NT2/D1 (cell line): ENCODE results near the gene CGNL1.

Source experiments
- DNase-seq: peaks from one replicate; pipeline ENCODE4 v3.0.0-alpha.2; 2011; ENCODE audit warnings: low read depth, low spot score
- H3K27me3 ChIP-seq: 2 replicates; pipeline ENCODE4 v1.6.0; 2011; ENCODE audit warnings: mild to moderate bottlenecking; ENCODE audit not compliant: insufficient read length, insufficient read depth
- H3K36me3 ChIP-seq: 2 replicates; pipeline ENCODE4 v1.6.1; 2011; ENCODE audit warnings: mild to moderate bottlenecking, low read length, mixed read lengths; ENCODE audit not compliant: insufficient read depth, insufficient read length
- H3K4me1 ChIP-seq: 2 replicates; pipeline ENCODE4 v1.5.1; 2011; ENCODE audit not compliant: insufficient read depth, insufficient read length
- H3K4me3 ChIP-seq: 2 replicates; pipeline ENCODE4 v1.5.1; 2011; ENCODE audit warnings: low read depth; ENCODE audit not compliant: insufficient read length
- H3K9ac ChIP-seq: 2 replicates; pipeline ENCODE4 v1.6.0; 2011; ENCODE audit warnings: low read depth; ENCODE audit not compliant: insufficient read length
- H3K9me3 ChIP-seq: 2 replicates; pipeline ENCODE4 v1.5.1; 2011; ENCODE audit warnings: mild to moderate bottlenecking, low read length; ENCODE audit not compliant: insufficient read depth
- SUZ12 ChIP-seq: IDR thresholded peaks from 2 replicates; pipeline ENCODE4 v1.6.1; 2011; ENCODE audit not compliant: insufficient read length, insufficient read depth; ENCODE audit errors: extremely low read depth
- YY1 ChIP-seq: IDR thresholded peaks from 2 replicates; pipeline ENCODE4 v1.6.1; 2011; ENCODE audit not compliant: insufficient read length, insufficient read depth
- ZNF274 ChIP-seq: IDR thresholded peaks from 2 replicates; pipeline ENCODE4 v1.6.1; 2011; ENCODE audit warnings: mild to moderate bottlenecking, low read depth, low read length

The CGNL1 gene

GRCh38 chr15:57496946-57497869 is 120.9 kb downstream of the CGNL1 start:
- no peak overlapping the region for H3K9ac ChIP-seq
- no peak overlapping the region for H3K4me3 ChIP-seq
- no peak for TF ChIP-seq SUZ12
- TF ChIP-seq ZNF274, result no peak
- TF ChIP-seq YY1, result no peak
- no peaks in the 10 kb centered on the region for H3K9me3 ChIP-seq
- no peaks in the 10 kb centered on the region for H3K36me3 ChIP-seq
- peaks cover 6% of the 10 kb centered on the region for H3K4me1 ChIP-seq
- no peak for DNase-seq
- H3K27me3 ChIP-seq, result no peaks in the 10 kb centered on the region

- Histone ChIP-seq H3K4me3 (no peak overlapping the region), H3K4me1 (peaks cover 6% of the 10 kb centered on the region), H3K9ac (no peak overlapping the region), H3K36me3 (no peaks in the 10 kb centered on the region), H3K9me3 (no peaks in the 10 kb centered on the region), H3K27me3 (no peaks in the 10 kb centered on the region)
- no peak for DNase-seq
- no peak for TF ChIP-seq SUZ12
- no peak for TF ChIP-seq YY1
- no peak for TF ChIP-seq ZNF274
Measured at GRCh38 chr15:57500256-57500655, 124.0 kb downstream of the CGNL1 start.

- Histone ChIP-seq H3K4me3 (no peak overlapping the region), H3K27me3 (no peaks in the 10 kb centered on the region), H3K4me1 (peaks cover 6% of the 10 kb centered on the region), H3K9me3 (no peaks in the 10 kb centered on the region), H3K9ac (no peak overlapping the region), H3K36me3 (no peaks in the 10 kb centered on the region)
- no peak for TF ChIP-seq ZNF274
- no peak for TF ChIP-seq SUZ12
- TF ChIP-seq YY1, result no peak
- DNase-seq, result no peak
Measured at GRCh38 chr15:57500979-57501576, 124.8 kb downstream of the CGNL1 start.

- no peaks in the 10 kb centered on the region for H3K27me3 ChIP-seq
- H3K36me3 ChIP-seq, result no peaks in the 10 kb centered on the region
- H3K4me3 ChIP-seq, result no peak overlapping the region
- no peak for TF ChIP-seq ZNF274
- TF ChIP-seq SUZ12, result no peak
- no peak for TF ChIP-seq YY1
- H3K9ac ChIP-seq, result no peak overlapping the region
- DNase-seq, result no peak
- no peaks in the 10 kb centered on the region for H3K4me1 ChIP-seq
- no peaks in the 10 kb centered on the region for H3K9me3 ChIP-seq
Measured at GRCh38 chr15:57502116-57502515, 125.8 kb downstream of the CGNL1 start.

GRCh38 chr15:57503051-57503702 is 126.9 kb downstream of the CGNL1 start:
- no peaks in the 10 kb centered on the region for H3K27me3 ChIP-seq
- no peak for TF ChIP-seq ZNF274
- no peak for TF ChIP-seq YY1
- no peak for TF ChIP-seq SUZ12
- no peak for DNase-seq
- no peak overlapping the region for H3K9ac ChIP-seq
- no peaks in the 10 kb centered on the region for H3K9me3 ChIP-seq
- no peaks in the 10 kb centered on the region for H3K36me3 ChIP-seq
- no peaks in the 10 kb centered on the region for H3K4me1 ChIP-seq
- H3K4me3 ChIP-seq, result no peak overlapping the region

- no peak for DNase-seq
- no peaks in the 10 kb centered on the region for H3K9me3 ChIP-seq
- no peak overlapping the region for H3K9ac ChIP-seq
- no peak for TF ChIP-seq SUZ12
- TF ChIP-seq ZNF274, result no peak
- TF ChIP-seq YY1, result no peak
- H3K4me1 ChIP-seq, result peaks cover 2% of the 10 kb centered on the region
- H3K27me3 ChIP-seq, result no peaks in the 10 kb centered on the region
- no peaks in the 10 kb centered on the region for H3K36me3 ChIP-seq
- no peak overlapping the region for H3K4me3 ChIP-seq
Measured at GRCh38 chr15:57503911-57504598, 127.8 kb downstream of the CGNL1 start.
